Measurements from ENCODE around the gene PADI1.

The PADI1 gene

GRCh38 chr1:17196496-17197185, 8.3 kb upstream of the PADI1 start:
- DNase-seq (ENCODE audit: low read depth in 3 of 3) = no peak

GRCh38 chr1:17197696-17198095, 7.2 kb upstream of the PADI1 start:
- DNase-seq (ENCODE audit: low read depth in 3 of 3) = no peak

GRCh38 chr1:17198476-17199258, 6.3 kb upstream of the PADI1 start:
- DNase-seq (ENCODE audit: low read depth in 3 of 3) = no peak

- DNase-seq (ENCODE audit: low read depth in 3 of 3) = no peak
These were observed 5.5 kb upstream of the PADI1 start for GRCh38 chr1:17199267-17200044.

- no peak for DNase-seq (ENCODE audit: low read depth in 3 of 3)
These were observed 4.7 kb upstream of the PADI1 start for GRCh38 chr1:17200246-17200645.

GRCh38 chr1:17200756-17201155, 4.2 kb upstream of the PADI1 start:
- no peak for DNase-seq (ENCODE audit: low read depth in 3 of 3)

GRCh38 chr1:17201201-17202021, 3.5 kb upstream of the PADI1 start:
- DNase-seq (ENCODE audit: low read depth in 3 of 3) = no peak

GRCh38 chr1:17205652-17206051, 724 bp downstream of the PADI1 start:
- DNase-seq (ENCODE audit: low read depth in 3 of 3) = no peak

- no peak for DNase-seq (ENCODE audit: low read depth in 3 of 3)
These were observed 1.3 kb downstream of the PADI1 start for GRCh38 chr1:17206196-17206595.

- no peak for DNase-seq (ENCODE audit: low read depth in 3 of 3)
These were observed 2.1 kb downstream of the PADI1 start for GRCh38 chr1:17207046-17207445.

- DNase-seq (ENCODE audit: low read depth in 3 of 3) = no peak
These were observed 2.6 kb downstream of the PADI1 start for GRCh38 chr1:17207540-17207939.

GRCh38 chr1:17207966-17208418, 3.1 kb downstream of the PADI1 start:
- peak in 2 of 3 experiments; percentile 25 for DNase-seq (ENCODE audit: low read depth in 3 of 3)

GRCh38 chr1:17208546-17208945, 3.6 kb downstream of the PADI1 start:
- no peak for DNase-seq (ENCODE audit: low read depth in 3 of 3)

- no peak for DNase-seq (ENCODE audit: low read depth in 3 of 3)
These were observed 4.5 kb downstream of the PADI1 start for GRCh38 chr1:17209430-17209829.

- no peak for DNase-seq (ENCODE audit: low read depth in 3 of 3)
These were observed 5.2 kb downstream of the PADI1 start for GRCh38 chr1:17210176-17210575.

- no peak for DNase-seq (ENCODE audit: low read depth in 3 of 3)
These were observed 6.4 kb downstream of the PADI1 start for GRCh38 chr1:17211377-17211776.

- no peak for DNase-seq (ENCODE audit: low read depth in 3 of 3)
These were observed 7.1 kb downstream of the PADI1 start for GRCh38 chr1:17212009-17212408.

GRCh38 chr1:17212487-17213121, 7.7 kb downstream of the PADI1 start:
- DNase-seq (ENCODE audit: low read depth in 3 of 3) = peak; percentile 4 to 32 (median 19)

GRCh38 chr1:17213148-17213781, 8.3 kb downstream of the PADI1 start:
- DNase-seq (ENCODE audit: low read depth in 3 of 3) = no peak

- no peak for DNase-seq (ENCODE audit: low read depth in 3 of 3)
These were observed 8.8 kb downstream of the PADI1 start for GRCh38 chr1:17213782-17214148.

All from stimulated activated CD4-positive, alpha-beta T cell treated with anti-CD3 and anti-CD28 coated beads, TNF-alpha, amount 100 ng/mL, for 4 hours (primary cell).